ENCODE measurements around the gene ATG9B. TPM values are rescaled to one million over a fixed set of nuclear protein-coding genes. Genes with fewer than 3 reads are reported as not detected.

The ATG9B gene
- 9.6 and 10.3 TPM in 2 replicates for total RNA-seq

- intact Hi-C loops (cut with micrococcal nuclease), result no loop called here
These were observed at the start of gene ATG9B for GRCh38 chr7:151024435-151025056. ATG9B (minus strand) TSS chr7:151024494; CDS start chr7:151024423, 71 bp downstream.

DNA sequence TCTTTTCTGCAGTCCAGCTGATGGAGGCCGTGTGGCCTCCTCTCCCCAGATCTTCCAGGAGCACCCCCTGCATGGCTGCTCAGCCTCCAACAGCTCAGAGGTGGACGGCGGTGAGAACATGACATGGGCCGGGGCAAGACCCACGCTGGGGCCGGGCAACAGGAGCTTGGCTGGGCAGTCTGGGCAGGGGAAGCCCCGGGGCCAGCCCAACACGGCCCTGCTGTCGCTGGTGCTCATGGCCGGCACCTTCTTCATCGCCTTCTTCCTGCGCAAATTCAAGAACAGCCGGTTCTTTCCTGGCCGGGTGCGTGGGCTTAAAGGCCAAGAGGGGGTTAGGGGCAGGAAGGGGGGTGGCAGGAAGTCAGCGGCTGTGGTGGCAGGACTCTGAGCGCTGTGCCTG lies 49.7 kb upstream of the ATG9B start:
- intact Hi-C loops (cut with micrococcal nuclease), result no loop called here

DNA sequence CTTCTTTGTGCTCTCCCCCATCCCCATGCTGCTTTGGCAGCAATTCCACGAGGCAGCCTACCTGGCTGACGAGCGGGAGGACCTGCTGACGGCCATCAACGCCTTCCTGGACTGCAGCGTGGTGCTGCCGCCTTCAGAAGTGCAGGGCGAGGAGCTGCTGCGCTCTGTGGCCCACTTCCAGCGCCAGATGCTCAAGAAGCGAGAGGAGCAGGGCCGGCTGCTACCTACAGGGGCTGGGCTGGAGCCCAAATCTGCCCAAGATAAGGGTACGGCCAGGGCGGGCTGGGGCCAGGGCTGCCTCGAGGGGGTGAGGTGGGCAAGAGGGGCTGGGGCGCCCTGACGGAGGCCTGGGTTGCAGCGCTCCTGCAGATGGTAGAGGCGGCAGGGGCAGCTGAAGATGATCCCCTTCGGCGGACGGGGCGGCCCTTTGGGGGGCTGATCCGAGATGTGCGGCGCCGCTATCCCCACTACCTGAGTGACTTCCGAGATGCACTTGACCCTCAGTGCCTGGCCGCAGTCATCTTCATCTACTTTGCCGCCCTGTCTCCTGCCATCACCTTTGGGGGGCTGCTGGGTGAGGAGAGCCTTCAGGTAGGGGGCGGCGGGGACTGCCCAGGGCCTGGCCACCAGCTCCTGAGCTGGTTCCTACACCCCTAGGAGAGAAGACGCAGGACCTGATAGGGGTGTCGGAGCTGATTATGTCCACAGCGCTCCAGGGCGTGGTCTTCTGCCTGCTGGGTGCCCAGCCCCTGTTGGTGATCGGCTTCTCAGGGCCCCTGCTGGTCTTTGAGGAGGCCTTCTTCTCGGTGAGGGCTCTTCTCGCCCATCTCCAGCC lies 47.0 kb upstream of the ATG9B start:
- intact Hi-C loops (cut with micrococcal nuclease), result no loop called here

DNA sequence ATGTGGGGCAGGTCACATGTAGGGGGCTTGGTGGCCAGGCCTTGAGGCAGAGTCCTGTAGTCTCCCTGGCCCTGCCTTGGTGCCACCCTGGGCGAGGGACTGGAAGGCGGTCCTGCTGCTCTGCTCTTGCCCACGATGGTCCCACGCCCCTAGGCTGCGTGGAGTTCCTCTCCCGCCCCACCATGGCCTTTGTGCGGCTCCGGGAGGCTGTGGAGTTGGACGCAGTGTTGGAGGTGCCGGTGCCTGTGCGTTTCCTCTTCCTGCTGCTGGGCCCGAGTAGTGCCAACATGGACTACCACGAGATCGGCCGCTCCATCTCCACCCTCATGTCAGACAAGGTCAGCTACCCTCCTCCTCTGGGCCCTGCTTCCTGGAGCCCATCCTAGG lies 46.3 kb upstream of the ATG9B start:
- intact Hi-C loops (cut with micrococcal nuclease), result no loop called here

DNA sequence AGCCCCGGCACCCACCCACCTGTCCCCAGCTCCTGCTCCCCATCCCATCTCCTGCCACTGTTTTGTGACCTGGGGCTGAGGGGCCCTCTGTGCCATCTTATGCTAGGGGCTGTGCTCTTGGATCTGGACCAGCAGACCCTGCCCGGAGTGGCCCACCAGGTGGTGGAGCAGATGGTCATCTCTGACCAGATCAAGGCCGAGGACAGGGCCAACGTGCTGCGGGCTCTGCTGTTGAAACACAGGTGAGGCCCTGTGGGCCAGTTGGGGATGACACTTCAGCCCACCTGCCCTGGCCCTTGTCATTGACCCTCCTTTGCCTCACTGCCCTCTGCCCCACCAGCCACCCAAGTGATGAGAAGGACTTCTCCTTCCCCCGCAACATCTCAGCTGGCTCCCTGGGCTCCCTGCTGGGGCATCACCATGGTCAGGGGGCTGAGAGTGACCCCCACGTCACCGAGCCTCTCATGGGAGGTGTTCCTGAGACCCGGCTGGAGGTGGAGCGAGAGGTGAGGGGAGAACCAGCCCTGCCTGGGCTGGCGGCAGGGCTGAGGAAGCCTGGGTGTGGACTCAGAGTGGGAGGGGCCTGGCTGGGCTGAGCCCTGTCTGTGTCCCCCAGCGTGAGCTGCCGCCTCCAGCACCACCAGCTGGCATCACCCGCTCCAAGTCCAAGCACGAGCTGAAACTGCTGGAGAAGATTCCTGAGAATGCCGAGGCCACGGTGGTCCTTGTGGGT lies 45.7 kb upstream of the ATG9B start:
- intact Hi-C loops (cut with micrococcal nuclease), result no loop called here

GRCh38 chr7:151068069-151068773 lies 43.9 kb upstream of the ATG9B start:
- intact Hi-C loops (cut with micrococcal nuclease), result no loop called here

DNA sequence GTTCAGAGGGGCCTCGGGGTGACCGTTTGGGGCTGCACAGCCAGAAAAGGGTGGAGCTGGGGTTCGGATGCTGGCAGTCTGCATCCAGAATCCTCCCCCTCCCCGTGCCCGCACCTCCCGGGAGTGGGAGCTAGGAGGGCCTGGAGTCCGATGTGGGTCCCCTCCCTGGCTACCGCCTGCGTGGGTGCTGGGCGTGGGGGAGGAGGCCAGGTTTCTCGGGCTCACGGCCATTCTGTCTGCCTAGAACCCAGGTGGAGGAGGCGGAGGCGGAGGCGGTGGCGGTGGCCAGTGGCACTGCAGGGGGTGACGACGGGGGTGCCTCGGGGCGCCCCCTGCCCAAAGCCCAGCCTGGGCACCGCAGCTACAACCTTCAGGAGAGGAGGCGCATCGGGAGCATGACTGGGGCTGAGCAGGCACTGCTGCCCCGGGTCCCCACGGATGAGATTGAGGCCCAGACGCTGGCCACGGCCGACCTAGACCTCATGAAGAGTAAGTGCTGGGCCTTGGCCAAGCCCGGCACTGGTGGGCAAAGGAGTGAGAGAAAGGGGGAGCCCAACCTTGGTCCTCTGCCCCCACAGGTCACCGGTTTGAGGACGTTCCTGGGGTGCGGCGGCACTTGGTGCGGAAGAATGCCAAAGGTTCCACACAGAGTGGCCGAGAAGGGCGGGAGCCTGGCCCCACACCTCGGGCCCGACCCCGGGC lies 42.1 kb upstream of the ATG9B start:
- intact Hi-C loops (cut with micrococcal nuclease), result no loop called here

GRCh38 chr7:151065516-151065915 lies 41.2 kb upstream of the ATG9B start:
- intact Hi-C loops (cut with micrococcal nuclease), result no loop called here

DNA sequence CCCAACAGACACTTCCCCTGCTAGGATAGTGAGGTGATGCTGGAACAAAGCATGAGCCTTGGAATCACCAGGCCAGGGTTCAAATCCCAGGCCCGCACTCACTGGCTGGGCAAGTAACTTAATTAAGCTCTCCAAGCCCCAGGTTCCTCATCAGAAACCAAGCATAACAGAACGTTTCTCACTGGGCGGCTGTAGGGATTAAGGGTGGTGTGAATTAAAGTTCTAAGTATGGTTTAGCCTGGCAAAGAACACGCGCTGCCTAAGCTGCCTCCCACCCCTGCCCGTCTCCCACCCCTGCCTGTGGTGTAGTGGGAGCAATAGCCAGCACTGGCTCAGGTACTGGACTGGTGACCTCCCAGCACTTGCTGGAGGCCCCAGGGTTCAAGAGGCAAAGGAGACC lies 40.7 kb upstream of the ATG9B start:
- intact Hi-C loops (cut with micrococcal nuclease), result no loop called here

DNA sequence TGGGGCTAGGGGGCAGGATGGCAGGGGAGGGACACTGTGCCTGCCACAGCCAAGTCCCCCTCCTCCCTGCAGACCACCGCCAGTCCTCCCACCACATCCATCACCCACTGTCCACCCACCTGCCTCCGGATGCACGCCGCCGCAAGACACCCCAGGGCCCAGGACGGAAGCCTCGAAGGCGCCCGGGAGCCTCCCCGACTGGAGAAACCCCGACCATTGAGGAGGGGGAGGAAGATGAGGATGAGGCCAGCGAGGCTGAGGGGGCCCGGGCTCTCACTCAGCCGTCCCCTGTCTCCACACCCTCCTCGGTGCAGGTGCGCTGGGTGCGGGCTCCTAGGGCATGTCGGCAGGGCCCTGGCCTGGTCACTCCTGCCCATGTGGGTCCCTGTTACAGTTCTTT lies 40.2 kb upstream of the ATG9B start:
- intact Hi-C loops (cut with micrococcal nuclease), result no loop called here

- intact Hi-C loops (cut with micrococcal nuclease), result no loop called here
These were observed 38.9 kb upstream of the ATG9B start for GRCh38 chr7:151063212-151063561.

- intact Hi-C loops (cut with micrococcal nuclease), result no loop called here
These were observed 38.3 kb upstream of the ATG9B start for GRCh38 chr7:151062399-151063211.

DNA sequence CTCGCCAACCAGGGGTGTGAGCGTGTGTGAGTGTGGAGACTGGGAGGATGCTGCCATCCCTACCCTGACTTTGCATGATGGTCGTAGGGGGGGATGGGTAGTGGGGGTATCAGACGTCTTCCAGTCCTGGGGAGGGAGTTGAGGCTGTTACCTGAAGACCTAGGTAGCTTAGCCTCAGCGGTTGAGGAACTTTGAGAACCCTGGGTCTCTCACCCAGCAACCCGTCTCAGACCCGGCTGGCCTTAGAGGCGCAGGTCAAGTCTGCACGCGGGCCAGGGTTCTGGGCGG lies 37.8 kb upstream of the ATG9B start:
- intact Hi-C loops (cut with micrococcal nuclease), result no loop called here

- intact Hi-C loops (cut with micrococcal nuclease), result no loop called here
These were observed 37.2 kb upstream of the ATG9B start for GRCh38 chr7:151061213-151062110.

DNA sequence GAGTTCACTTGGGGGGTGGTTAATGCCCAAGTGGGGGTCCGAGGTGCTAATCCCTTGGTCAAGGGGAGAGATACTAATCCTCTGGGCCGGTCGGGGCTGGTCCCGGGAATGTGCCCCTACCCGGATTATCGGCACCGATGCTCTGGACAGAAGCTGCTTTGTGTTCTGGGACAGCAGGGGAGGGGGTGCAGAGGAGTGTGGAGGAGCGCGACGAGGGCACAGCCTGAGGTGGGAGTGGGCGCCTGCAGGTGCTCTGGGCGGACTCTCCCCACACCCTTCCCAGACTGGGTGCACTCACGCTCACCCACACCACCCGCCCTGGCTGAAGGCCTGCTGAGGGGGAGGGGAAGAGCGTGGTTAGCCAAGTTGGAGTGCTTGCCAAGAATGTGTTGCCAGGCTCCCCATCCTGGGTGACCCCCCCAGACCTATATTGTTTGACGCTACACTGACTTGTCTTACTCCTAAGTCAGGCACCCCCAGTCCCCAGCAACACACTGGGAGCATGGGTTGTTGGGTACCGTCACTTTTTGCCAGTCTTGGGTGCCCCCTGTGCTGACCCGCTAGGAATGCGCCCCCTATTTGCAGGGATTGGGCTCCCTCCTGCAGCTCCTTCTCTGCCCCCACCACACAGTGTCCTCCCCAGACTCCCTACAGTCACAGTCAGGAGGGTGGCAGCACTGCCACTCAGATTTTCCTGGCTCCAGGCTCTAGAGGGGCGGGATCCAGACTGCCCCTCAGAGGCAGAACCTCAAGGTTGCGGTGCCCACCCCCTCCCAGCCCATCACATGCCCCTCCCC lies 36.3 kb upstream of the ATG9B start:
- intact Hi-C loops (cut with micrococcal nuclease), result no loop called here

GRCh38 chr7:151060113-151060415 lies 35.8 kb upstream of the ATG9B start:
- intact Hi-C loops (cut with micrococcal nuclease), result no loop called here

DNA sequence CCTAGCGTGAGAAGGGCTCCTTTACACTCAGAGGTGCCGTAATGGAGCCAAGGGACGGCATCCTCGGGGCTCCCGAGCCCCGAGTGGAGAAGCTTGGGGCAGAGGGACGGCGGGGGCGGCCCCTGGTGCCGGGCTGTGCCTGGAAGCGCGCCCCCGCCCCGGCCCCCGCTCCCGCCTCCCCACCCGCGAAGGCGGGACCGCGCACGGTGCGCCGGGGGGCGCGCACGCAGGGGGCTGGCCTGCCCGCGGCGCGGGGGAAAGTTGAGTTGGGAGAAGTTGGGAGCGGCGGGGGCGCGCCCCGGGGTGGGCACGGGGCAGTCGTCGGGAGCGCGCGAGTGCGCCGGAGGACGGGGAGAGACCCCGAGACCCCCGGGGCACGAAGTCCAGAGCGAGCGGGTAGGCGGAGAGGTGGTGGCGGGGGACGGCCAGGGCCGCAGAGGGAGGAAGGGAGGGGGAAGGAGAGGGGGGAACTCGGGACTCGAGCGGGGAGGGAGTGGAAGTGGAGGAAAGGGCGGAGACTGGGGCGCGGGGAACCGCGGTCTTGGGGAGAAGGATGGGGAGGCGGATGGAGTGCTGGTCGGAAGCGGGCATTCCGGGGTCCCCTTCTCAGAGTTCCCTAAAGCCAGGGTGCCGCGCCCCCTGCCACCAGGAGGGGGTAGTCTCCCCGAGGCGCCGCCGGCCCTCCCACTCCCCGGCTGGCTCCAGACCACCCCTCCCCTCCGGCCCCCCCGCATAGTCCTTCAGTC lies 35.2 kb upstream of the ATG9B start, which contains the start of gene SLC4A2:
Gene SLC4A2, plus strand, starts transcription at position 223 of the 746 bp plus-strand sequence. CDS start 2,399 bp downstream, outside the sequence.
- intact Hi-C loops (cut with micrococcal nuclease), result loop anchor here (2.0 to 5.0 kb wide), 3 partner anchors 47 to 173 kb away; partner anchors contain the start of gene CHPF2
